BJ (cell line): Measurements from ENCODE around the gene C1orf167. TPM values are rescaled to one million over a fixed set of nuclear protein-coding genes. Genes with fewer than 3 reads are reported as not detected.
A peak's percentile ranks its signal among the peaks of the same experiment; 100 is the strongest.

Experiments used
- CTCF ChIA-PET: fragments of 350-600 bp; formaldehyde crosslinking; extraction: SDS; loops from one replicate; lab custom pipeline; 2021; ENCODE audit warnings: antibody characterized with exemption, inconsistent platforms; lab: Yijun Ruan, JAX
- POLR2A ChIA-PET: fragments of 300-600 bp; sonication (Branson Sonifier 250); formaldehyde crosslinking; extraction: SDS; loops from one replicate; lab custom pipeline; 2021; ENCODE audit warnings: antibody characterized with exemption; lab: Charles Lee
- DNase-seq: peaks from one replicate; pipeline ENCODE4 v3.0.0-alpha.2; 2011; ENCODE audit warnings: low read depth
- H3K27me3 ChIP-seq: 2 replicates; pipeline ENCODE4 v1.6.0; 2011; ENCODE audit warnings: low read length; ENCODE audit not compliant: control insufficient read depth, insufficient read depth
- H3K36me3 ChIP-seq: 2 replicates; pipeline ENCODE4 v1.5.1; 2011; ENCODE audit warnings: low read length; ENCODE audit not compliant: control insufficient read depth, insufficient read depth
- H3K4me3 ChIP-seq: 2 replicates; pipeline ENCODE4 v1.5.1; 2011; ENCODE audit warnings: low read depth, mild to moderate bottlenecking, control low read depth, low read length
- polyA plus RNA-seq: library from polyadenylated mRNA; depleted of rRNA; stranded (reverse); fragments of >200 nt; gene quantifications from 2 replicates; pipeline ENCODE4 v1.2.3, GENCODE V29; 2011
- TF ChIP-seq, protein P1 (sequence below): IDR thresholded peaks from 2 replicates; pipeline ENCODE4 v1.5.1; 2011; ENCODE audit warnings: low read depth, mild to moderate bottlenecking, control low read depth, inconsistent platforms, low read length, moderate library complexity; ENCODE audit not compliant: insufficient read depth

Gene C1orf167
- polyA plus RNA-seq, 1 experiment = 0.54 TPM

DNA sequence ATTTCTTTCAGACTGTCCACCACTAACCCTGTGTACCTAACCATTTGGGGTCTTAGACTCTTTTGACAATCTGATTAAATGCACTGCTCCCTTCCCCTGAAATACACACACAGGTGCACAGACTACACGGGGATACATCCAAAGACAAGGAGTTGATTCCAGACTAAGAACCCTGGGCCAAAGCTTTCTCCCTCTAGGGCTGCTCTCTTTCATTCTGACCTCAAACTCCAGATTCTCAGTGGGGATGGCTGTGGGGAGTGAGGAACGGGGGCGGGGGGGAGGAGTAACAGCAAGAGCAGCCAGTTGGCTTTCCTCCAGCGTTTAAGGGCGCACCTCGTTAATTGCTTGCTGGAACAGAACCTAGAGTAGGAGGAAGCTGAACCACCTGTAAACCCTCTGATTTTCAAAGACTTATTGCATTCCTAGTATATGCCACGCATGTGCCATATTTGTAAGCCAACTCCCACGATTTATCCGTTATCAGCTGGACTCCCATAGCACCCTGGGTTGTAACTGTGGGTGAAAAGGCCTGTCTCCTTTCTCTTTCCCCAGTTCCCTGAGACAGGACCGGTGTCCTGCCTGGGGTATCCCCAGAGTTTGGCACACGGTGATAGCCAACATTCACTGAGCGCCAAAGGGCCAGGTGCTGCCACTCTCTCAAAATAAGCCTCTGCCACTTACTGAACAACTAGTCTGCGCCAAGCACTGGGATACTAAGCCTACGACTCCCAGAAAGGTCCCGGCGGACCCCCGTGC is 42.9 kb downstream of the C1orf167 start:
- POLR2A ChIA-PET = no interaction called here
- no peak for DNase-seq
- Histone ChIP-seq H3K4me3 (peak overlapping the region; percentile 75), H3K36me3 (peaks cover 12% of the 10 kb centered on the region), H3K27me3 (no peaks in the 10 kb centered on the region)
- CTCF ChIA-PET = interaction anchor here (0.5 to 1.5 kb wide), 4 partner anchors 16 to 126 kb away, joined by 3 to 7 read pairs (median 6); no protein-coding TSS in a partner anchor
- TF ChIP-seq, protein P1, sequence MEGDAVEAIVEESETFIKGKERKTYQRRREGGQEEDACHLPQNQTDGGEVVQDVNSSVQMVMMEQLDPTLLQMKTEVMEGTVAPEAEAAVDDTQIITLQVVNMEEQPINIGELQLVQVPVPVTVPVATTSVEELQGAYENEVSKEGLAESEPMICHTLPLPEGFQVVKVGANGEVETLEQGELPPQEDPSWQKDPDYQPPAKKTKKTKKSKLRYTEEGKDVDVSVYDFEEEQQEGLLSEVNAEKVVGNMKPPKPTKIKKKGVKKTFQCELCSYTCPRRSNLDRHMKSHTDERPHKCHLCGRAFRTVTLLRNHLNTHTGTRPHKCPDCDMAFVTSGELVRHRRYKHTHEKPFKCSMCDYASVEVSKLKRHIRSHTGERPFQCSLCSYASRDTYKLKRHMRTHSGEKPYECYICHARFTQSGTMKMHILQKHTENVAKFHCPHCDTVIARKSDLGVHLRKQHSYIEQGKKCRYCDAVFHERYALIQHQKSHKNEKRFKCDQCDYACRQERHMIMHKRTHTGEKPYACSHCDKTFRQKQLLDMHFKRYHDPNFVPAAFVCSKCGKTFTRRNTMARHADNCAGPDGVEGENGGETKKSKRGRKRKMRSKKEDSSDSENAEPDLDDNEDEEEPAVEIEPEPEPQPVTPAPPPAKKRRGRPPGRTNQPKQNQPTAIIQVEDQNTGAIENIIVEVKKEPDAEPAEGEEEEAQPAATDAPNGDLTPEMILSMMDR = no peak

DNA sequence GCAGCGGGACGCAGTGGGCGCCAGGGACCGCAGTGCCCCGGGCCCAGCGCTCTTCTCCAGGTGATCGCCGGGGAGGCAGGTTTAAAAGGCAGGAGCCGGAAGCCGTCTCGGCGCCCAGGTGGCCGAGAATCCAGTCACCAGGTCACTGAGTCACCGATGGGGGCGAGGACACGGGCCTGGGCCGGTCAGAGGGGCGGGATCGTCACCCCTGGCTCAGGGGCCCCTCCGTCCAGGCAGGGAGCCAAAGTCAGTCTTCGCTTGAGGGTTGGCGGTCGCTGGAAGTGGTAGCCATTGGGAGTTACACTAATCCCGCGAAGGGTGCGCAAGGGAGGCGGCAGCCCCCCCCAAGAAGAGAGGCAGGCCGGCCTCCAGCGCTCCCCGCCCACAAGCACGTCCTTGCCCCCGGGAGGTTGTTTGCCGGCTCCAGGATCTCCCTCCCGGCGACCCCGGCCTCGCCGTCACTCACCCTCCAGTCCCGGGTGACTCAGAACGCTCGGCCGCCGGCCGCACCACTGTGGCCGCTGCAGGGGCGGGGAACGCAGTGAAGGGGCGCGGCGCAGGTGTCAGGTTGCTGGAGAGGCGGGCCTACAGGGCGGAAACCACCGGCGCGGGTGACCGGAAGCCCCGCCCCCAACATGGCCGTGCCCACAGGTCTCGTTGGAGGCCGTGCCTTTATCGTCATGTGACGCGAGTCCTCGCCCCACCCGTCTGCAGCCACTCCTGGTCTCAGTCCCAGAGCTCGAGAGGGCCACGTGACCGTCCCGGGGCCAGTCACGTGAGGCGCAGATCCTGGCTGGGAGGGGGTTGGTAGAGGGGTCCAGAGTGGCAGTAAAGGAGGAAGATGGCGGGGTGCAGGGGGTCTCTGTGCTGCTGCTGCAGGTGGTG is 43.7 kb downstream of the C1orf167 start, which contains the start of the genes CLCN6 and MTHFR:
TSS of gene CLCN6 (plus strand) at position 770 of the 885 bp plus-strand sequence. CDS start at position 842, 72 bp downstream.
TSS of gene MTHFR (minus strand) at position 543 of the 885 bp plus-strand sequence. CDS start 2,848 bp downstream, outside the sequence.
- Histone ChIP-seq H3K27me3 (no peaks in the 10 kb centered on the region), H3K4me3 (peak within 1 kb of the TSS; percentile 75), H3K36me3 (peaks cover 7% of the 10 kb centered on the region)
- ChIA-PET CTCF (interaction anchor here (0.7 to 1.5 kb wide), 6 partner anchors 21 to 102 kb away, joined by 3 to 7 read pairs (median 4); no protein-coding TSS in a partner anchor), POLR2A (no interaction called here)
- TF ChIP-seq, protein P1 = no peak
- peak; percentile 95 for DNase-seq

DNA sequence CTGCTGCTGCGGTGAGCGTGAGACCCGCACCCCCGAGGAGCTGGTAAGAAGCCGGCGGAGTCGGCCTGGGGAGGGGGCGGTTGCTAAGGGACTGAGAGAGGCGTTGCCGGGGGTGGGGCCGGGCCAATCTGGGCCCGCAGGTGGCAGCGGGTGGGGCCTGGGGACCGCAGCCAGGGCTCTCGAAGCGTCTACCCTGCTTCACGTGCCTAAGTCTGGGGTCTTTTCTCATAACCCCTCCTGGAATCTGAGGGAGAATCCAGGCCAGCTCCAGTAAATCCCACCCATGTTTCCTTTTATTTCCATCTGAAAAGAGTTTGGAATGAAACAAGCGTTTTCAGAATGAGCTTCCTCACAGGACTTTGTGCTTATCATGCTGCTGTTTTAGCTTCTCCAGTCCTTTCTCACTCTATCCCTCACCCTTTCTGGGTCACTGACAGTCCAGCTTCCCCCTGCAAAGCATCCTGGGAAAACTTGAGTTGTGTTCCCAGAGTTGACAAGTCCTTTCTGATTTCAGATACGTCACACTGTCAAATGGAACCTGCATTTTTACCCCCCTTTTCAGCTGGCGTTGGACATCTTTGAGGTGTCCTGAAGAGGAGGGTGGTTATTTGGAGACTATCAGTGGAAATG is 44.4 kb downstream of the C1orf167 start:
- TF ChIP-seq, protein P1 = no peak
- POLR2A ChIA-PET = interaction anchor here (0.7 kb wide), 1 partner anchor 16 kb away, joined by 12 read pairs; no protein-coding TSS in a partner anchor
- Histone ChIP-seq H3K4me3 (peak overlapping the region; percentile 75), H3K36me3 (peaks cover 2% of the 10 kb centered on the region), H3K27me3 (no peaks in the 10 kb centered on the region)
- DNase-seq = no peak
- CTCF ChIA-PET = interaction anchor here (0.7 to 1.2 kb wide), 5 partner anchors 21 to 163 kb away, joined by 3 to 5 read pairs (median 3); no protein-coding TSS in a partner anchor

DNA sequence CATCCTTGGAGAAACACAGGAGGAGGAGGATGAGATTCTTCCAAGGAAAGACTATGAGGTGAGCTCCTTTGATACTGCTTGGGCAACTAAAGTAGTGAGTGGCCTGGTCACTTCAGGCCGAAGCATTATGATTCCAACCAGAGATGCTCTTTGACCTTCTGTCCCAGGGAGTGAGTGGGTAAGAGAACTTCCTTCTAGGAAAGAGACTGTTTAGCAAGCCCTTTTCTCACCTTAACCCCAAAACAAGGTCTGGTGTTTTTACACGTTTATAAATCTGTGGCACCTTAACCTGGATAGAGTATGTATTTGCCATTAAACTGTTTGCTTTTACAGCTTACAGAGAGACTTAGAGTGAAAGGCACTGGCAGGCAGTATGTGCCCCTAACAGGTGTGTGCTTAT is 45.1 kb downstream of the C1orf167 start:
- Histone ChIP-seq H3K36me3 (peaks cover 2% of the 10 kb centered on the region), H3K4me3 (peak overlapping the region; percentile 75), H3K27me3 (no peaks in the 10 kb centered on the region)
- DNase-seq = no peak
- ChIA-PET POLR2A (interaction anchor here (0.7 kb wide), 1 partner anchor 15 kb away, joined by 12 read pairs; no protein-coding TSS in a partner anchor), CTCF (interaction anchor here (1.1 to 1.5 kb wide), 3 partner anchors 22 to 164 kb away, joined by 3 to 5 read pairs (median 3); no protein-coding TSS in a partner anchor)
- TF ChIP-seq, protein P1 = no peak
